BLaER1 (cell line): ENCODE data around the gene ABCB11.

Experiments
- H3K27ac ChIP-seq: shearing (Covaris generic); formaldehyde crosslinking; 2 replicates; pipeline ENCODE4 v1.8.1; 2022
- H3K27me3 ChIP-seq: shearing (Covaris generic); formaldehyde crosslinking; 2 replicates; pipeline ENCODE4 v1.8.1; 2022
- H3K36me3 ChIP-seq: shearing (Covaris generic); formaldehyde crosslinking; 2 replicates; pipeline ENCODE4 v1.8.1; 2022
- H3K4me1 ChIP-seq: shearing (Covaris generic); formaldehyde crosslinking; 2 replicates; pipeline ENCODE4 v1.8.1; 2022
- H3K4me2 ChIP-seq: shearing (Covaris generic); formaldehyde crosslinking; 2 replicates; pipeline ENCODE4 v1.8.1; 2022
- H3K4me3 ChIP-seq: shearing (Covaris generic); formaldehyde crosslinking; 2 replicates; pipeline ENCODE4 v1.8.1; 2022
- H3K9ac ChIP-seq: shearing (Covaris generic); formaldehyde crosslinking; 2 replicates; pipeline ENCODE4 v1.8.1; 2022
- H3K9me3 ChIP-seq: shearing (Covaris generic); formaldehyde crosslinking; 2 replicates; pipeline ENCODE4 v1.8.1; 2022
- H4K20me1 ChIP-seq: shearing (Covaris generic); formaldehyde crosslinking; 2 replicates; pipeline ENCODE4 v1.8.1; 2022
- Cebpa-rat ChIP-seq: shearing (Covaris generic); IDR thresholded peaks from 2 replicates; pipeline ENCODE4 v1.8.1; 2022

The ABCB11 gene

DNA sequence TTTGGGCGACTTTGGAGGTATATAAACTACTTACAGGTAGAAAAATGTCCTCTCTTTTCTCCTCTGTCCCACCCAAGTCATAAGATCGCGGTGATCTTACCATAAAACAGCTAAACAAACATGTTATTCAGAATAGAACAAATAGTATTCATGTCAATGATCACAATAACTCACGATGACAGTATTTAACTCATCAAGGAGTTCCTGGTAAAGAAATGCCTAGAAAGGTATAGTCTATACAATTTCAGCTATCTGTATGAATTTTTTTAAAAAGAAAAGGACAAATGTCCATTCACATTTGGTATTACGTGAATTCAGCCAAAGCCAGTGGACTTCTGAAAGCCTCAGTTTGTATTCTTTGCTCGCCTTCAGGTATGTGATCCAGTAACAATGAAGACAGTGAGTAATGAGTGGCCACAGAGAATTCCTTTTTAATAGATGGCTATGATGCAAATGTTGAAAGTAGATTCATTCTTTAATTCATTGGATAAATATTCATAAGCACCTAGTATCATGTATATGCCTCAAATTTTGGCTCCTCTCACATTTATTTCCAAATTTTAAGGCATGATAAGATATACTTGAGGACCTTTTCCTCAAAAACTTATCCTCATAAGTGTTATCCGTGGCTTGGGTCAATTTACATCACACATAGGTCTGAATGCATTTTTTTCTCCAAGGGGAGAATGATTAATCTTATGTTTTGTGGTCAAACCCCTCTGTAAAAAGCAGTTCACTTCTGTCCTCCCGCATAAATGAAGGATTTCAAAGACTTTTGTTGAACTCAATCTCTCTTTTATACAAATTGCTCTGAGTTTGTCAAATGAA is 20.3 kb downstream of the ABCB11 start:
- no peak overlapping the region for H3K4me2 ChIP-seq

DNA sequence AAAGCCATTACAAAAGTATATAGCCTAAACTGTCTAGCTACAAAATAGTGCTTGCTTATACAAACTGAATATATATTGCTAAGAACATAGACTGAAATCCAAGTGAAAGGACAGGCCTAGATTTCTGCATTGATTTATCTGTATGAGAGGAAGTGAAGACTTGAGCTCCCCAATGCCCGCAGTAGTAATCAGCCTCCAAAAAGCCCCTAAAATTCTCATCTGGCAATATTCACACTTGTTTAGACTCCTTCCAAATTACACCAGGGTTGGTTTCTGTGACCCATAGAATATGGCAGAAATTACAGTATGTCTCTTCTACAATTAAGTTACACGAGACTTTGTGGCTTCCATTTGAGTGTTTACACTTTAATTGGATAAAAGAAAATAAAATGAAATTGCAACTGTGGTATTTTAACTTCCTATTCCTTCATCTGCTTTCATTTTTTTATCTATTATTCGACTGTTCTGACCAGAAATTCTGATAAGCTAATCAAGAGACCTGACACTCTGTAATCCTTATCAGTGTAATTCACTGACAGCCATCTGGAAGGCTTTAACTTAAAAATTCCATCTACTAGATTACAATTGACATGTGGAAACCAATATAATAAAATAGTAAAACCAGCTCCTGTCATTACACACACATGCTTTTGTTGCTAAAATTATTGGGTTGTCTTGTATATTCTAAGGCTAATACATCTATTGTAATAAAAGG is 21.1 kb downstream of the ABCB11 start:
- Histone ChIP-seq H3K27ac (no peak overlapping the region), H3K36me3 (no peaks in the 10 kb centered on the region), H3K4me1 (peaks cover 21% of the 10 kb centered on the region), H3K9ac (no peak overlapping the region), H3K27me3 (no peaks in the 10 kb centered on the region), H3K4me3 (no peak overlapping the region), H3K9me3 (no peaks in the 10 kb centered on the region), H4K20me1 (no peaks in the 10 kb centered on the region), H3K4me2 (no peak overlapping the region)
- TF ChIP-seq Cebpa-rat, result no peak

More for the DNA sequence above, 20.3 kb downstream of the ABCB11 start:
- H3K4me1 ChIP-seq, result peaks cover 14% of the 10 kb centered on the region
- no peaks in the 10 kb centered on the region for H3K9me3 ChIP-seq
- H3K27ac ChIP-seq, result no peak overlapping the region
- no peaks in the 10 kb centered on the region for H4K20me1 ChIP-seq
- no peak for TF ChIP-seq Cebpa-rat
- no peak overlapping the region for H3K4me3 ChIP-seq
- no peak overlapping the region for H3K9ac ChIP-seq
- no peaks in the 10 kb centered on the region for H3K27me3 ChIP-seq
- no peaks in the 10 kb centered on the region for H3K36me3 ChIP-seq

DNA sequence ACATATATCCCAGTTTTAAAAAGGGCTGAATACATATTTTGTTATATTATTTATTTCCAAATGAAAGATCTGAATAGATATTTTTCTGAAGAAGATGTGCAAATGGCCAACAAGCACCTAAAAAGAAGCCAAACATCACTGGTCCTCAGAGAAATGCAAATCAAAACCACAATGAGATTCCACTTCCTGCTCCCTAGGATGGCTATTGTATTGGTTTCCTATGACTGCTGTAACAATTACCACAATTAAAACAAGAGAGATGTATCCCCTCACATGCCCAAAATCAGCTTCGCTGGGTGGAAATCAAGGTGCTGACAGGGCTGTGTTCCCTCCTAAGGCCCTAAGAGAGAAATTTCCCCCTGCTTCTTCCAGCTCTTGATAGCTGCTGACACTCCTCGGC is 23.2 kb downstream of the ABCB11 start:
- Histone ChIP-seq H3K27ac (no peak overlapping the region), H3K27me3 (no peaks in the 10 kb centered on the region), H3K9ac (no peak overlapping the region), H3K4me3 (no peak overlapping the region), H3K9me3 (no peaks in the 10 kb centered on the region; the same call in 1 of the 2 replicates), H4K20me1 (no peaks in the 10 kb centered on the region), H3K4me1 (peaks cover 23% of the 10 kb centered on the region), H3K36me3 (no peaks in the 10 kb centered on the region), H3K4me2 (peak overlapping the region; percentile 45)
- TF ChIP-seq Cebpa-rat, result no peak

DNA sequence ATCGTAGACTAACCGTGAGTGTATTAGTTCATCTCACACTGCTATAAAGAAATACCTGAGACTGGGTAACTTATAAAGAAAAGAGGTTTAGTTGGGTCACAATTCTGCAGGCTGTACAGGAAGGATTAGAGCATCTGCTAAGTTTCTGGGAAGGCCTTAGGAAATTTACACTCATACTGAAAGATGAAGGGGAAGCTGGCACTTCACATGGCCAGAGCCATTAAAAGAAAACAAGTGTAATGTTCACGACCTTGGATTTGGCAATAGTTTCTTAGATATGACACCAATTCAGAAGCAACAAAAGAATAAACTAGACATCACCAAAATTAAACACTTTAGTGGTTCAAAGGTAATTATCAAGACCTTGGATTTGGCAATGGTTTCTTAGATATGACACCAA is 23.8 kb downstream of the ABCB11 start:
- no peak for TF ChIP-seq Cebpa-rat
- Histone ChIP-seq H3K9me3 (no peaks in the 10 kb centered on the region; the same call in 1 of the 2 replicates), H3K36me3 (no peaks in the 10 kb centered on the region), H3K27me3 (no peaks in the 10 kb centered on the region), H3K4me1 (peaks cover 23% of the 10 kb centered on the region), H4K20me1 (no peaks in the 10 kb centered on the region), H3K4me2 (no peak overlapping the region), H3K27ac (no peak overlapping the region), H3K9ac (no peak overlapping the region), H3K4me3 (no peak overlapping the region)

DNA sequence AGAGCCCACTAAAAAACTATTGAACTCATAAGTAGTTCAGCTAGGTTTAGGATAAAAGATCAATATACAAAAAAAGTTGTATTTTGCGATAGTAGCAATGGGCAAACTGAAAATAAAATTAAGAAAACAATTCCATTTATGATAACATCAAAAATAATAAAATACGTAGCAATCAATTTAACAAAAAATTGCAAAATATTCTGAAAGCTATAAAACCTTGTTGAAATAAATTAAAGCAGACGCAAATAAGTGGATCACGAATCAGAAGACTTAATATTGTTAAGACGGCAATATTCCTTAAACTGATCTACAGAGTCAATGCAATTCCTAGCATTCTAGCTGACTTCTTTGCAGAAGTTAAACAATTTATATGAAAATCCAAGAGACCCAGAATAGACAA is 24.5 kb downstream of the ABCB11 start:
- Histone ChIP-seq H3K4me3 (no peak overlapping the region), H3K27ac (no peak overlapping the region), H3K27me3 (no peaks in the 10 kb centered on the region), H4K20me1 (no peaks in the 10 kb centered on the region), H3K9ac (no peak overlapping the region), H3K36me3 (no peaks in the 10 kb centered on the region), H3K9me3 (no peaks in the 10 kb centered on the region; the same call in 1 of the 2 replicates), H3K4me2 (no peak overlapping the region), H3K4me1 (peaks cover 23% of the 10 kb centered on the region)
- no peak for TF ChIP-seq Cebpa-rat

DNA sequence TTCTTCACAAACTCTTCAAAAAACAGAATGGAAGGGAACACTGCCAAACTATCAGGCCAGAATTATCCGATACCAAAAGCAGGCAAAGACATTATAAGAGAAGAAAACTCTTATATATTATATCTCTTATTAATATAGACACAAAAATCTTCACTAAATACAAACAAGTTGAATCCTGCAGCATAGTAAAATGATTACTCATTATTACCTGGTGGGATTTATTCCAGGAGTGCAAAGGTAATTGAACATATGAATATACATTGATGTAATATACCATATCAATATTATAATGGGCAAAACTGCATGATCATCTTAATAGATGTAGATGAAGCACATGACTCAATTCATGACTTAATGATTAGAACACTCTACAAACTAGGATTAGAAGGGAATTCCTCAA is 25.1 kb downstream of the ABCB11 start:
- H3K9ac ChIP-seq, result no peak overlapping the region
- H3K36me3 ChIP-seq, result no peaks in the 10 kb centered on the region
- H3K9me3 ChIP-seq, result no peaks in the 10 kb centered on the region; the same call in 1 of the 2 replicates
- TF ChIP-seq Cebpa-rat, result no peak
- no peaks in the 10 kb centered on the region for H4K20me1 ChIP-seq
- no peak overlapping the region for H3K27ac ChIP-seq
- H3K4me2 ChIP-seq, result no peak overlapping the region
- H3K4me1 ChIP-seq, result peaks cover 23% of the 10 kb centered on the region
- H3K27me3 ChIP-seq, result no peaks in the 10 kb centered on the region
- H3K4me3 ChIP-seq, result no peak overlapping the region

DNA sequence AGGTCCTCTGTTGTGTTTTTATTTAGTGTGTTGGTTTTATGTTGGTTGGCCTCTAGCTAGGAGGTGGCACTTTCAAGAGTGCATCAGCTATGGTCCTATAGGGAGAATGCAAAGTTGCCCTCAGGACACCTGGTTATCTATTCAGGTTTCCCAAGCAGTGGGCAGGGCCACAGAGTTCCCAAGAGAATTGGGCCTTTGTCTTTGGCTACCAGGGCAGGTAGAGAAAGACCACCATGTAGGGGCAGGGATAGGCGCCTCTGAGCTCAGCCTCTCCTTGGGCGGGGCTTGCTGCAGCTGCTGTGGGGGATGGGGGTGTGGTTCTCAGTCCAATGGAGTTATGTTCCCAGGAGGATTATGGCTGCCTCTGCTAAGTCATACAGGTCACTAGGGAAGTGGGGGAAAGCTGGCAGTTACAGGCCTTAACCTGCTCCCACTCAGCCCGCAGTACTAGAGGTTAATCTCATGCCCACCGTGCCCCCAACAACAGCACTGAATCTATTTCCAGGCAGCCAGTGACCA is 26.0 kb downstream of the ABCB11 start:
- Histone ChIP-seq H3K36me3 (no peaks in the 10 kb centered on the region), H3K4me2 (peak overlapping the region; percentile 50), H3K4me3 (no peak overlapping the region), H3K9me3 (no peaks in the 10 kb centered on the region; the same call in 1 of the 2 replicates), H3K27ac (no peak overlapping the region), H3K9ac (no peak overlapping the region), H3K27me3 (no peaks in the 10 kb centered on the region), H4K20me1 (no peaks in the 10 kb centered on the region), H3K4me1 (peaks cover 23% of the 10 kb centered on the region)
- no peak for TF ChIP-seq Cebpa-rat

DNA sequence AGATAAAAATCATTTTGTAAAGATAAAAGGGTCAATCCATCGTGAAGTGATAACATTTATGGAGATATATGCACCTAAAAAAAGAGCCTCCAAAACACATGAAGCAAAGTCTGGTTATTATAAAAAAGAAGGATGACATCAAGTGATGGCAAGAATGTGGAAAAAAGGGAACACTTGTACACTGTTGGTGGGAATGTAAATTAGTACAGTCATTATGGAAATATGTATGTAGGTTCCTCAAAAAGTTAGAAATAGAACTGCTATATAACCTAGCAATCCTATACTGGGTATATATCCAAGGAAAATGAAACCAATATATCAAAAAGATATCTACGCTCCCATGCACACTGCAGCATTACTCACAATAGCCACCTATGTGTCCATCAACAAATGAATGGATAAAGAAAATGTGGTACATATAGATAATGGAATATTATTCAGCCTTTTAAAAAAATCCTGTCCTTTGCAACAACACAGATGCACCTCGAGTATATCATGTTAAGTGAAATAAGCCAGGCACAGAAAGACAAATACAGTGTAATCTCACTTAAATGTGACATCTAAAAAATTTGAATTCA is 28.9 kb downstream of the ABCB11 start:
- H4K20me1 ChIP-seq, result no peaks in the 10 kb centered on the region
- H3K27me3 ChIP-seq, result no peaks in the 10 kb centered on the region
- H3K4me2 ChIP-seq, result no peak overlapping the region
- no peak overlapping the region for H3K9ac ChIP-seq
- peaks cover 9% of the 10 kb centered on the region for H3K4me1 ChIP-seq
- H3K27ac ChIP-seq, result no peak overlapping the region
- no peak overlapping the region for H3K4me3 ChIP-seq
- H3K36me3 ChIP-seq, result no peaks in the 10 kb centered on the region
- no peak for TF ChIP-seq Cebpa-rat
- H3K9me3 ChIP-seq, result no peaks in the 10 kb centered on the region; the same call in 1 of the 2 replicates

DNA sequence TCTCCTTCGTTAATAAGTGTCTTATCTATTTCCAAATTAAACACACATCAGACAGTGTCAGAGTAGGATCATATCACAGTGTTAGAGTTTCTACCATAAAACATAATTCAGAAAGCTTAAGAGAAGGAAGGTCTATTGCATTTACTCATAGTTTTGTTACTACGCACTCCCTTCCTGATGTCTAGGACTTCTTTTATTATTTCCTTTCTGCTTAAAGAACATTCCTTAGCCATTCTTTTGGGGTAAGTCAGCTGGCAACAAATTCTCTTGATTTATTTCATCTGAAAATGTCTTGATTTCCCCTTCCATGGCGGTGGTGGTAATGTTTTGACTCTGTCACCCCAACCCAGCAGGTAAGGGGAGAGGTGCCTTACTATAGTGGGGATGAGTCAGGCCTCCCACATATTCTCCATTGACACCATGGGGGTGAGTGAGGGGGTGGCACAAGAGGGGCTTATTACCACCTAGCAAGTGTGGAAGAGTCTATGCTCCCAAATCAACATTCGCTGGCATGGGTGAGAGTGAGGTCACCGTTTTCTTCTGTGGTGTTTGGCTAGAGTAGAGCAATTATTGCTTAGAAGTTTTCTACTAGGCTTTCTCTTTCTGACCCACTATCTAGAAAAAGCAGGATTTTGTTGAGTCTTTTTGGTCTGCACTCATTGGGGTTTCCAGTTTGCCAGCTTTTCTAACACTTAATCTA is 29.9 kb downstream of the ABCB11 start:
- Histone ChIP-seq H3K4me2 (no peak overlapping the region), H3K27me3 (no peaks in the 10 kb centered on the region), H3K36me3 (no peaks in the 10 kb centered on the region), H3K27ac (no peak overlapping the region), H4K20me1 (no peaks in the 10 kb centered on the region), H3K4me3 (no peak overlapping the region), H3K9ac (no peak overlapping the region), H3K4me1 (peaks cover 9% of the 10 kb centered on the region), H3K9me3 (no peaks in the 10 kb centered on the region; the same call in 1 of the 2 replicates)
- no peak for TF ChIP-seq Cebpa-rat
